Measurements from ENCODE around the gene DEK.

The DEK gene

DNA sequence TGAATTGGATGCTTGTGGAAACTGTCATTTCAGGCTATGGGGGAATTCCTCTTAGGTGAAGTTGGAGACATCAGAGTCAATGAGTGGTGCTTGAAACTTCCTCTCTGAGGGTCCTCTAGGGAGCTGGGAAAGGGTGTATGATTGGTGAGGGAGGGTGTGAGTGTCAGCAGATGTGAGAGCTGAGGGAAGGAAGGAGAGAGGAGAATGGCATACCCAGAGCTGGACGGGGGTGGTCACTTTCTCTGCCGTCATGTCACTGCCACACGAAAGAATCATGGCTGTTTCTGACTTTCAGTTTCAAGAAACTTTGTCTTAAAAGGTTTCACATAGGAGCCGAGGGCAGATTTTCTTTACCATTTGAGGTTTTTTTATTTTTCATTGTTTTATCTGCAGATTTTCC lies 50.3 kb downstream of the DEK start:
- no peak overlapping the region for H3K4me2 ChIP-seq (ENCODE audit: low read depth, low read length, poor library complexity, severe bottlenecking)
- H3K4me3 ChIP-seq (ENCODE audit: insufficient read depth, low read length, poor library complexity, severe bottlenecking), result no peak overlapping the region
- H3K27ac ChIP-seq (ENCODE audit: low read depth, low read length), result no peak overlapping the region
- H3K36me3 ChIP-seq (ENCODE audit: low read length), result no peaks in the 10 kb centered on the region
- no peak for TF ChIP-seq EZH2phosphoT487 (conservative IDR thresholded peaks at IDR 0.05; ENCODE audit: low read length)
- no peak overlapping the region for H2AFZ ChIP-seq (ENCODE audit: low read depth, low read length, severe bottlenecking)
- H3K9me2 ChIP-seq (replicated peaks; ENCODE audit: insufficient read depth, low read length), result no peaks in the 10 kb centered on the region
- H3K9ac ChIP-seq (ENCODE audit: low read length), result no peak overlapping the region
- H3K27me3 ChIP-seq (ENCODE audit: low read length), result no peaks in the 10 kb centered on the region
- no peaks in the 10 kb centered on the region for H3K79me2 ChIP-seq (ENCODE audit: insufficient read depth, low read length)
- no peaks in the 10 kb centered on the region for H4K20me1 ChIP-seq (ENCODE audit: low read depth, low read length)
- no peaks in the 10 kb centered on the region for H3K9me3 ChIP-seq (ENCODE audit: insufficient read depth, low read length)
- peaks cover 11% of the 10 kb centered on the region; the same call in 1 of the 2 replicates for H3F3A ChIP-seq (ENCODE audit: insufficient read depth)

DNA sequence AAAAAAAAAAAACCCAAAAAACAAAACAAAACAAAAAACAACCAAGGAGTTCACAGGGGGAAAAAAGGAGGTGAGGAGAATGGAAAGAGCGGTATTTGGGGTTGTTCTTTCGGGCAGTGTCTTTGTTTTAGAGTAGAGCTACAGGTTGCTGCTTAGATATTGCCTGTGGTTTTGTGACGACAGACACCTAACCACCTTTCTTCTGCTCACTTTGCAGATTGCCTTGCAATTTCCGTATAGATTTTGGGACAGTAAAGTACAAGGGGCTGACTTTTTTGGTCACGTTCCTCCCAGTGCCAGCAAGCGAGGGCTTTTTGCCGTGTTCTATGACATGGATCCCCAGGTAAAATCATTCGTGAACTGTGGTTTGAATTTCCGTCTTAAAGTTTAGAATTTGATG lies 50.9 kb downstream of the DEK start:
- Histone ChIP-seq H3K9me3 (ENCODE audit: insufficient read depth, low read length) (no peaks in the 10 kb centered on the region), H3K27ac (ENCODE audit: low read depth, low read length) (no peak overlapping the region), H3K79me2 (ENCODE audit: insufficient read depth, low read length) (no peaks in the 10 kb centered on the region), H4K20me1 (ENCODE audit: low read depth, low read length) (no peaks in the 10 kb centered on the region), H3K27me3 (ENCODE audit: low read length) (no peaks in the 10 kb centered on the region), H3K9ac (ENCODE audit: low read length) (no peak overlapping the region), H3K36me3 (ENCODE audit: low read length) (no peaks in the 10 kb centered on the region), H3K4me2 (ENCODE audit: low read depth, low read length, poor library complexity, severe bottlenecking) (no peak overlapping the region), H3K4me3 (ENCODE audit: insufficient read depth, low read length, poor library complexity, severe bottlenecking) (no peak overlapping the region), H3F3A (ENCODE audit: insufficient read depth) (peaks cover 10% of the 10 kb centered on the region; the same call in 1 of the 2 replicates), H3K9me2 (replicated peaks; ENCODE audit: insufficient read depth, low read length) (no peaks in the 10 kb centered on the region), H2AFZ (ENCODE audit: low read depth, low read length, severe bottlenecking) (no peak overlapping the region)
- no peak for TF ChIP-seq EZH2phosphoT487 (conservative IDR thresholded peaks at IDR 0.05; ENCODE audit: low read length)
- TF ChIP-seq, protein P1, sequence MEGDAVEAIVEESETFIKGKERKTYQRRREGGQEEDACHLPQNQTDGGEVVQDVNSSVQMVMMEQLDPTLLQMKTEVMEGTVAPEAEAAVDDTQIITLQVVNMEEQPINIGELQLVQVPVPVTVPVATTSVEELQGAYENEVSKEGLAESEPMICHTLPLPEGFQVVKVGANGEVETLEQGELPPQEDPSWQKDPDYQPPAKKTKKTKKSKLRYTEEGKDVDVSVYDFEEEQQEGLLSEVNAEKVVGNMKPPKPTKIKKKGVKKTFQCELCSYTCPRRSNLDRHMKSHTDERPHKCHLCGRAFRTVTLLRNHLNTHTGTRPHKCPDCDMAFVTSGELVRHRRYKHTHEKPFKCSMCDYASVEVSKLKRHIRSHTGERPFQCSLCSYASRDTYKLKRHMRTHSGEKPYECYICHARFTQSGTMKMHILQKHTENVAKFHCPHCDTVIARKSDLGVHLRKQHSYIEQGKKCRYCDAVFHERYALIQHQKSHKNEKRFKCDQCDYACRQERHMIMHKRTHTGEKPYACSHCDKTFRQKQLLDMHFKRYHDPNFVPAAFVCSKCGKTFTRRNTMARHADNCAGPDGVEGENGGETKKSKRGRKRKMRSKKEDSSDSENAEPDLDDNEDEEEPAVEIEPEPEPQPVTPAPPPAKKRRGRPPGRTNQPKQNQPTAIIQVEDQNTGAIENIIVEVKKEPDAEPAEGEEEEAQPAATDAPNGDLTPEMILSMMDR (IDR thresholded peaks at IDR 0.05; ENCODE audit: insufficient read depth, low read length, poor library complexity, severe bottlenecking), result no peak

DNA sequence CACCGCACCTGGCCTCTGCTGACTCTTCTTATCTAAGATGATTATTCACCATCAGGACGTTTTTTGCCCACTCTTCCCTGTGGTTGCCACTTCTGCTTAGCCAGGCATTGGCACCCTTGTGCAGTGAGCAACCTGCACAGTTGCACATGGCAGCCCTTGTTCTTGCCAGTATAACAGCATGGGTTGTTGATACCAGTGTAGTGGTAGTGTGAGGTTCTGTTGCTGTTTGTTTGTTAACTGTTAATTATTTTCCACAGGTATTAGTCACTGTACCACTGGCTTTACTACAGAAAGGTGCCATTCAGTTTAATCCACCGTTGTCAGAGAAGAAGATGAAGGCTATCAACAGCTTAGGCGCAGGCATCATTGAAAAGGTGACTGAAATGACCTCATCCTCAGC lies 52.1 kb downstream of the DEK start:
- no peak overlapping the region for H2AFZ ChIP-seq (ENCODE audit: low read depth, low read length, severe bottlenecking)
- H3K9me2 ChIP-seq (replicated peaks; ENCODE audit: insufficient read depth, low read length), result no peaks in the 10 kb centered on the region
- H3K4me3 ChIP-seq (ENCODE audit: insufficient read depth, low read length, poor library complexity, severe bottlenecking), result no peak overlapping the region
- no peaks in the 10 kb centered on the region for H3K79me2 ChIP-seq (ENCODE audit: insufficient read depth, low read length)
- H3K27ac ChIP-seq (ENCODE audit: low read depth, low read length), result no peak overlapping the region
- TF ChIP-seq, protein P1 (IDR thresholded peaks at IDR 0.05; ENCODE audit: insufficient read depth, low read length, poor library complexity, severe bottlenecking), result no peak
- TF ChIP-seq EZH2phosphoT487 (conservative IDR thresholded peaks at IDR 0.05; ENCODE audit: low read length), result no peak
- no peak overlapping the region for H3K9ac ChIP-seq (ENCODE audit: low read length)
- H3K9me3 ChIP-seq (ENCODE audit: insufficient read depth, low read length), result no peaks in the 10 kb centered on the region
- H3K36me3 ChIP-seq (ENCODE audit: low read length), result no peaks in the 10 kb centered on the region
- no peaks in the 10 kb centered on the region for H3K27me3 ChIP-seq (ENCODE audit: low read length)
- no peaks in the 10 kb centered on the region for H4K20me1 ChIP-seq (ENCODE audit: low read depth, low read length)
- no peak overlapping the region for H3K4me2 ChIP-seq (ENCODE audit: low read depth, low read length, poor library complexity, severe bottlenecking)
- H3F3A ChIP-seq (ENCODE audit: insufficient read depth), result peaks cover 10% of the 10 kb centered on the region; the same call in 1 of the 2 replicates

DNA sequence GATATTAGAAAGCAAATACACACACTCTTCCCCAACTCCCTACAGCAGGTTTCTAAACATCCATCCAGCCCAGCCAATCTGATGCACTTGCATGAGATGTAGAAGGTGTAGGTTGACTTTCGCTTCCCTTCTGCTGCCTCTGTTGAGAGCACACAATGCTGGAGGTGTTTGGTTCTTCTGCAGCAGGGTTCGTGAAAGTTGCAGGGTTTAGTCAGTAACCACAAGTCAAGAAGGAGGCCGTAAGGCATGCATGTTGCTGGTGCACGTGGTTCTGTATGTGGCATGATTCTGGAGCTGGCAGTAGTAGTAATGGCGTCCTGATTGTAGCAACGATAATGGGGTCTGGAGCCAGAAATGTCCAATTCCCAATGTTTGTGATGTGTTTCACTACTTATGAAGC lies 53.0 kb downstream of the DEK start:
- Histone ChIP-seq H3F3A (ENCODE audit: insufficient read depth) (peaks cover 10% of the 10 kb centered on the region; the same call in 1 of the 2 replicates), H3K4me2 (ENCODE audit: low read depth, low read length, poor library complexity, severe bottlenecking) (no peak overlapping the region), H3K79me2 (ENCODE audit: insufficient read depth, low read length) (no peaks in the 10 kb centered on the region), H3K9me3 (ENCODE audit: insufficient read depth, low read length) (no peaks in the 10 kb centered on the region), H3K9ac (ENCODE audit: low read length) (no peak overlapping the region), H3K27me3 (ENCODE audit: low read length) (no peaks in the 10 kb centered on the region), H3K4me3 (ENCODE audit: insufficient read depth, low read length, poor library complexity, severe bottlenecking) (no peak overlapping the region), H2AFZ (ENCODE audit: low read depth, low read length, severe bottlenecking) (no peak overlapping the region), H3K27ac (ENCODE audit: low read depth, low read length) (no peak overlapping the region), H3K9me2 (replicated peaks; ENCODE audit: insufficient read depth, low read length) (no peaks in the 10 kb centered on the region), H4K20me1 (ENCODE audit: low read depth, low read length) (no peaks in the 10 kb centered on the region), H3K36me3 (ENCODE audit: low read length) (no peaks in the 10 kb centered on the region)
- TF ChIP-seq, protein P1 (IDR thresholded peaks at IDR 0.05; ENCODE audit: insufficient read depth, low read length, poor library complexity, severe bottlenecking), result no peak
- TF ChIP-seq EZH2phosphoT487 (conservative IDR thresholded peaks at IDR 0.05; ENCODE audit: low read length), result no peak
